Fibroblast of upper back skin (primary cell): Measurements from ENCODE around the gene ENTPD8.
"Not testable (repeated sequence)": the region's sequence is repeated elsewhere in the genome, so short reads cannot be mapped to it uniquely, and the experiment has no call there.

ENCODE experiments used
- DNase-seq: peaks from one replicate; pipeline ENCODE4 v3.0.0-alpha.2; 2013

ENTPD8 gene

GRCh38 chr9:137458194-137459151 lies 17.3 kb upstream of the ENTPD8 start:
- DNase-seq: no peak

GRCh38 chr9:137457406-137458193 lies 16.4 kb upstream of the ENTPD8 start:
- no peak for DNase-seq

- DNase-seq: no peak
Observed at GRCh38 chr9:137456864-137457405, 15.8 kb upstream of the ENTPD8 start.

GRCh38 chr9:137456061-137456863 lies 15.1 kb upstream of the ENTPD8 start:
- DNase-seq: peak; percentile 40

- DNase-seq: no peak
Observed at GRCh38 chr9:137455359-137455991, 14.3 kb upstream of the ENTPD8 start.

GRCh38 chr9:137454597-137455358 lies 13.6 kb upstream of the ENTPD8 start:
- peak; percentile 14 for DNase-seq

- DNase-seq: no peak
Observed at GRCh38 chr9:137454145-137454596, 13.0 kb upstream of the ENTPD8 start.

GRCh38 chr9:137453643-137454081 lies 12.5 kb upstream of the ENTPD8 start:
- peak; percentile 78 for DNase-seq

GRCh38 chr9:137452761-137453642 lies 11.8 kb upstream of the ENTPD8 start:
- DNase-seq: no peak

- no peak for DNase-seq
Observed at GRCh38 chr9:137452006-137452760, 11.0 kb upstream of the ENTPD8 start.

- DNase-seq: not testable (repeated sequence)
Observed at GRCh38 chr9:137451264-137452005, 10.3 kb upstream of the ENTPD8 start.

- not testable (repeated sequence) for DNase-seq
Observed at GRCh38 chr9:137450539-137451222, 9.5 kb upstream of the ENTPD8 start.

- DNase-seq: no peak
Observed at GRCh38 chr9:137449931-137450538, 8.9 kb upstream of the ENTPD8 start.

- no peak for DNase-seq
Observed at GRCh38 chr9:137449081-137449844, 8.1 kb upstream of the ENTPD8 start.

GRCh38 chr9:137448602-137448962 lies 7.4 kb upstream of the ENTPD8 start:
- DNase-seq: no peak

- no peak for DNase-seq
Observed at GRCh38 chr9:137447722-137448601, 6.8 kb upstream of the ENTPD8 start.
